Nephron progenitor cell (in vitro differentiated cells): ENCODE results near the gene COL5A1.
A peak's percentile ranks its signal among the peaks of the same experiment; 100 is the strongest.

Source experiments
- DNase-seq: peaks from one replicate; pipeline ENCODE4 v3.0.0; 2021
- H3K27ac Mint-ChIP-seq: 2 replicates; pipeline ENCODE4 v1.8.0; 2021; ENCODE audit warnings: mild to moderate bottlenecking, moderate library complexity, mixed read lengths
- H3K27me3 Mint-ChIP-seq: 2 replicates; pipeline ENCODE4 v1.8.0; 2021; ENCODE audit warnings: mild to moderate bottlenecking, low read depth, mixed read lengths; ENCODE audit not compliant: poor library complexity
- H3K36me3 Mint-ChIP-seq: 2 replicates; pipeline ENCODE4 v1.8.0; 2021; ENCODE audit warnings: low read depth, mixed read lengths
- H3K4me1 Mint-ChIP-seq: 2 replicates; pipeline ENCODE4 v1.8.0; 2021; ENCODE audit warnings: mixed read lengths
- H3K4me3 Mint-ChIP-seq: 2 replicates; pipeline ENCODE4 v1.8.0; 2021; ENCODE audit warnings: mild to moderate bottlenecking, moderate library complexity, mixed read lengths
- H3K9me3 Mint-ChIP-seq: 2 replicates; pipeline ENCODE4 v1.8.0; 2021; ENCODE audit warnings: mild to moderate bottlenecking, moderate library complexity, mixed read lengths
- CTCF ChIP-seq: fragments of 200-600 bp; sonication (generic); IDR thresholded peaks from 2 replicates; pipeline ENCODE4 v1.5.0; 2021; ENCODE audit warnings: antibody characterized with exemption

The COL5A1 gene

GRCh38 chr9:134634667-134635230 is 6.9 kb upstream of the COL5A1 start:
- no peak for TF ChIP-seq CTCF
- Mint-ChIP-seq H3K4me3 (no peak overlapping the region), H3K4me1 (peaks cover 59% of the 10 kb centered on the region), H3K36me3 (no peaks in the 10 kb centered on the region), H3K27me3 (peaks cover 3% of the 10 kb centered on the region), H3K9me3 (no peaks in the 10 kb centered on the region), H3K27ac (no peak overlapping the region)
- no peak for DNase-seq

GRCh38 chr9:134635351-134636148 is 6.1 kb upstream of the COL5A1 start:
- no peaks in the 10 kb centered on the region for H3K9me3 Mint-ChIP-seq
- no peak overlapping the region for H3K27ac Mint-ChIP-seq
- TF ChIP-seq CTCF, result no peak
- peak overlapping the region; percentile 56 for H3K4me3 Mint-ChIP-seq
- peaks cover 62% of the 10 kb centered on the region for H3K4me1 Mint-ChIP-seq
- no peaks in the 10 kb centered on the region for H3K36me3 Mint-ChIP-seq
- H3K27me3 Mint-ChIP-seq, result peaks cover 6% of the 10 kb centered on the region
- peak; percentile 43 for DNase-seq

GRCh38 chr9:134636149-134636507 is 5.5 kb upstream of the COL5A1 start:
- H3K4me3 Mint-ChIP-seq, result no peak overlapping the region
- peaks cover 66% of the 10 kb centered on the region for H3K4me1 Mint-ChIP-seq
- H3K27ac Mint-ChIP-seq, result no peak overlapping the region
- DNase-seq, result no peak
- H3K36me3 Mint-ChIP-seq, result no peaks in the 10 kb centered on the region
- H3K9me3 Mint-ChIP-seq, result no peaks in the 10 kb centered on the region
- no peak for TF ChIP-seq CTCF
- peaks cover 3% of the 10 kb centered on the region for H3K27me3 Mint-ChIP-seq

GRCh38 chr9:134637241-134637640 is 4.4 kb upstream of the COL5A1 start:
- no peaks in the 10 kb centered on the region for H3K9me3 Mint-ChIP-seq
- H3K27me3 Mint-ChIP-seq, result peaks cover 2% of the 10 kb centered on the region
- no peak for TF ChIP-seq CTCF
- H3K27ac Mint-ChIP-seq, result no peak overlapping the region
- no peaks in the 10 kb centered on the region for H3K36me3 Mint-ChIP-seq
- DNase-seq, result no peak
- H3K4me1 Mint-ChIP-seq, result peaks cover 60% of the 10 kb centered on the region
- no peak overlapping the region for H3K4me3 Mint-ChIP-seq

- no peak for TF ChIP-seq CTCF
- H3K27me3 Mint-ChIP-seq, result peaks cover 4% of the 10 kb centered on the region
- H3K9me3 Mint-ChIP-seq, result no peaks in the 10 kb centered on the region
- H3K4me3 Mint-ChIP-seq, result no peak overlapping the region
- no peak for DNase-seq
- H3K4me1 Mint-ChIP-seq, result peaks cover 65% of the 10 kb centered on the region
- no peaks in the 10 kb centered on the region for H3K36me3 Mint-ChIP-seq
- no peak overlapping the region for H3K27ac Mint-ChIP-seq
These were observed 3.7 kb upstream of the COL5A1 start for GRCh38 chr9:134637696-134638501.
